Lower leg skin (tissue), 4 donors: ENCODE results near the gene PRR20G. TPM values are rescaled to one million over a fixed set of nuclear protein-coding genes. Genes with fewer than 3 reads are reported as not detected.

ENCODE experiments used
- DNase-seq, 2 donors: peaks; one replicate each; pipeline ENCODE4 v3.0.0-alpha.2; 2019; ENCODE audit warnings: low spot score in 2 of 2
- H3K4me3 ChIP-seq: fragments of 200-600 bp; sonication (generic); 2 replicates; pipeline ENCODE4 v1.5.1; 2017; ENCODE audit warnings: mild to moderate bottlenecking, low read depth; ENCODE audit not compliant: poor library complexity, severe bottlenecking
- CTCF ChIP-seq, 3 donors: fragments of 450-650 bp; IDR thresholded peaks; one replicate each; pipeline ENCODE4 v1.5.1; 2016; ENCODE audit warnings: antibody characterized with exemption in 3 of 3, mild to moderate bottlenecking in 3 of 3, moderate library complexity in 2 of 3
- POLR2A ChIP-seq, 2 donors: fragments of 450-650 bp; IDR thresholded peaks; one replicate each; pipeline ENCODE4 v1.6.1; 2016 to 2017; ENCODE audit warnings: antibody characterized with exemption in 2 of 2, mild to moderate bottlenecking in 1 of 2, moderate library complexity in 1 of 2
- WGBS, 2 donors: methylation state at CpG; one replicate each; pipeline ENCODE4 v1.1.5; 2018; 5-methylcytosine and 5-hydroxymethylcytosine counted together
- intact Hi-C: fragments of 100-400 bp; cut with DNase I; formaldehyde crosslinking; loops from one replicate; pipeline ENCODE4 v1.15.0; 2023; ENCODE audit warnings: low total_unique reads
- total RNA-seq, 4 donors: library from RNA; depleted of rRNA; stranded (reverse); fragments of >200 nt; gene quantifications; one replicate each; pipeline ENCODE4 v1.1.0, GENCODE V29; 2016

Gene PRR20G
- total RNA-seq: not detected

- intact Hi-C loops: no loop called here
- H3K4me3 ChIP-seq: no peak within 1 kb of the TSS
- no peak for DNase-seq
- 84 to 89% methylated on average over 17 of the region's 17 CpGs for WGBS, 2 donors
- TF ChIP-seq CTCF (IDR thresholded peaks at IDR 0.05) (no peak), POLR2A (IDR thresholded peaks at IDR 0.05) (no peak)
These were observed at the start of gene PRR20G for GRCh38 chr3:127287840-127288239. TSS of gene PRR20G (minus strand) at chr3:127288046. CDS start at chr3:127287365, 681 bp downstream.

- intact Hi-C loops: no loop called here
- TF ChIP-seq POLR2A (IDR thresholded peaks at IDR 0.05): no peak
- TF ChIP-seq CTCF (IDR thresholded peaks at IDR 0.05): no peak
- DNase-seq: no peak
- H3K4me3 ChIP-seq: no peak overlapping the region
- 88 to 93% methylated on average over 7 of the region's 7 CpGs for WGBS, 2 donors
These were observed 49.2 kb upstream of the PRR20G start for GRCh38 chr3:127337001-127337400.

GRCh38 chr3:127336101-127336500 is 48.3 kb upstream of the PRR20G start:
- 66 to 87% methylated on average over 5 of the region's 5 CpGs for WGBS, 2 donors
- TF ChIP-seq CTCF (IDR thresholded peaks at IDR 0.05) (no peak), POLR2A (IDR thresholded peaks at IDR 0.05) (no peak)
- intact Hi-C loops: no loop called here
- DNase-seq: no peak
- H3K4me3 ChIP-seq: no peak overlapping the region

- DNase-seq: no peak
- H3K4me3 ChIP-seq: no peak overlapping the region
- no peak for TF ChIP-seq POLR2A (IDR thresholded peaks at IDR 0.05)
- no peak for TF ChIP-seq CTCF (IDR thresholded peaks at IDR 0.05)
- intact Hi-C loops: no loop called here
- 70% methylated on average over 2 of the region's 2 CpGs for WGBS, 2 donors
These were observed 42.5 kb upstream of the PRR20G start for GRCh38 chr3:127330385-127330784.

- WGBS, 2 donors: 86 to 97% methylated on average over 2 of the region's 2 CpGs
- no peak for TF ChIP-seq POLR2A (IDR thresholded peaks at IDR 0.05)
- DNase-seq: no peak
- no peak overlapping the region for H3K4me3 ChIP-seq
- intact Hi-C loops: no loop called here
These were observed 41.9 kb upstream of the PRR20G start for GRCh38 chr3:127329631-127330285.

- DNase-seq: no peak
- TF ChIP-seq CTCF (IDR thresholded peaks at IDR 0.05) (no peak), POLR2A (IDR thresholded peaks at IDR 0.05) (no peak)
- no peak overlapping the region for H3K4me3 ChIP-seq
- intact Hi-C loops: no loop called here
These were observed 40.6 kb upstream of the PRR20G start for GRCh38 chr3:127328421-127328820.
